AG10803 (cell line): ENCODE measurements around the gene TUBB1.

Source experiments
- DNase-seq: peaks from one replicate; pipeline ENCODE4 v3.0.0; 2010; ENCODE audit warnings: low read depth
- H3K4me3 ChIP-seq: 2 replicates; pipeline ENCODE4 v1.5.1; 2011; ENCODE audit warnings: mild to moderate bottlenecking, low read length, control low read depth
- CTCF ChIP-seq: conservative IDR thresholded peaks from 2 replicates; pipeline ENCODE4 v1.5.1; 2011; ENCODE audit warnings: mild to moderate bottlenecking, low read length, control low read depth, inconsistent platforms

The TUBB1 gene

GRCh38 chr20:59013031-59013951 is 5.9 kb upstream of the TUBB1 start:
- DNase-seq, result no peak
- TF ChIP-seq CTCF, result no peak
- H3K4me3 ChIP-seq, result no peak overlapping the region

- peak; percentile 28 for DNase-seq
- no peak for TF ChIP-seq CTCF
- no peak overlapping the region for H3K4me3 ChIP-seq
These were observed 5.1 kb upstream of the TUBB1 start for GRCh38 chr20:59013959-59014608.

- TF ChIP-seq CTCF, result no peak
- no peak for DNase-seq
- no peak overlapping the region for H3K4me3 ChIP-seq
These were observed 4.4 kb upstream of the TUBB1 start for GRCh38 chr20:59014680-59015389.

- no peak overlapping the region for H3K4me3 ChIP-seq
- no peak for DNase-seq
- TF ChIP-seq CTCF, result no peak
These were observed 3.8 kb upstream of the TUBB1 start for GRCh38 chr20:59015411-59015810.

GRCh38 chr20:59015812-59016711 is 3.2 kb upstream of the TUBB1 start:
- no peak for TF ChIP-seq CTCF

GRCh38 chr20:59016795-59017492 is 2.3 kb upstream of the TUBB1 start:
- no peak for DNase-seq
- TF ChIP-seq CTCF, result no peak
- H3K4me3 ChIP-seq, result no peak overlapping the region

More at GRCh38 chr20:59015812-59016711, 3.2 kb upstream of the TUBB1 start:
- DNase-seq, result no peak
- no peak overlapping the region for H3K4me3 ChIP-seq
